ENCODE results near the gene ACOX3.

GRCh38 chr4:8402640-8403039 is 37.9 kb downstream of the ACOX3 start:
- TF ChIP-seq POLR2A (IDR thresholded peaks at IDR 0.05; ENCODE audit: low read depth) = no peak
- no peak for TF ChIP-seq CTCF (IDR thresholded peaks at IDR 0.05)

Measured in esophagus muscularis mucosa (tissue), 3 donors.